Measurements from ENCODE around the gene CDH16. TPM values are rescaled to one million over a fixed set of nuclear protein-coding genes. Genes with fewer than 3 reads are reported as not detected.

The CDH16 gene
- total and polyA plus RNA-seq, 3 experiments from 2014 or later = not detected

DNA sequence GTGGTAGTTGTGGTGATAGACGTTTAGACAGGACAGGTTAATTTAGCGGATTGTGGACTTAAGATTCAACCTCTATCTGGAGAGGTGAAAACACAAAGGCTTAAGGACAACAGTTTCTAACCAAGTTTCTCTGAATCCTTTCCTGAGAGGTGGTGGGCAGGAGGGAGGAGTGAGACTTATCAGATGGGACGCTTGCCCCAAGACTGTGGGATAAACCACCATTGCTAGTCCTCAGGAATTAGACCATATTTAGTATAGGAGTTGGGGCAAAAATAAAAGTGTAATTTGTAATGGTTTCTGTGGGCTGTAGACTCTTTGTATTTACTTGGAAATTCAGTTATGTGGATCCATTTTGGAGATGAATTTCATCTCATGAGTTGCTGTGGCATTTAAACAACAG, 31.8 kb downstream of the CDH16 start:
- no peaks in the 10 kb centered on the region for H3K9me3 ChIP-seq (ENCODE audit: low read length)
- Mint-ChIP-seq H3K27ac (peak overlapping the region in 1 of 8 donors; percentile 17), H3K4me1 (peaks cover 16 to 37% (median 31%) of the 10 kb centered on the region in 3 donors), H3K27me3 (no peaks in the 10 kb centered on the region), H3K4me3 (peak overlapping the region in 1 of 7 donors; percentile 6), H3K36me3 (peaks cover 5 to 49% (median 5%) of the 10 kb centered on the region in 3 donors), H3K9me3 (no peaks in the 10 kb centered on the region)
- no peak for DNase-seq
- H3K4me1 ChIP-seq (ENCODE audit: insufficient read depth, low read length) = peaks cover 7% of the 10 kb centered on the region
- ChIA-PET POLR2A (no interaction called here), CTCF (interaction anchor here (1.1 to 1.7 kb wide), 3 partner anchors 14 to 56 kb away, joined by 3 to 5 read pairs (median 5); partner anchors contain the start of gene NAE1)
- peaks cover 17% of the 10 kb centered on the region for H3K36me3 ChIP-seq (ENCODE audit: insufficient read depth, low read length)
- no peak overlapping the region for H3K27ac ChIP-seq (ENCODE audit: low read depth, low read length)
- H3K27me3 ChIP-seq (ENCODE audit: insufficient read depth, low read length, poor library complexity, severe bottlenecking) = no peaks in the 10 kb centered on the region
- no peak overlapping the region for H3K4me3 ChIP-seq (ENCODE audit: low read length)

DNA sequence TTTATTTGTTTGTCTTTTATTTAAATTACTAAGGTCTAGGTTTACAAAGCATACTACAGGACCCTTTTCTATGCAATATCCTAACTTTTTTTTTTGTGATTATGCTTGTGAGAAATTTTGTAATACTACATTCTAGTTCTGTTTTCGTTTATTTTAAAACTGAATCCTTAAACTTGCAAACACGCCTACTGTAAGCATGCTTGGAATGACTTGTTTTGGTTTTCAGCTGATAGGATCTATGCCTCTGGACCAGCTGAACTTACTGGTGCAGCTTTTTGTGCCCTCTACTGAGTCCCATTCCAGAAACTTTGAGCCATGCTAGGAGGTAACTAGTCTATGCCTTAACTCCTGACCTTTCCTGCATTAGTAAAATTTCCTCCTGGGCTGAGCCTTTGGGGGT, 32.4 kb downstream of the CDH16 start:
- peaks cover 5 to 46% (median 5%) of the 10 kb centered on the region in 3 donors for H3K36me3 Mint-ChIP-seq
- peak overlapping the region in 1 of 8 donors; percentile 53 for H3K27ac Mint-ChIP-seq
- peaks cover 22 to 43% (median 37%) of the 10 kb centered on the region in 3 donors for H3K4me1 Mint-ChIP-seq
- peaks cover 12% of the 10 kb centered on the region for H3K4me1 ChIP-seq (ENCODE audit: insufficient read depth, low read length)
- no peaks in the 10 kb centered on the region for H3K27me3 Mint-ChIP-seq
- H3K4me3 Mint-ChIP-seq = no peak overlapping the region
- CTCF ChIA-PET = interaction anchor here (1.3 to 1.7 kb wide), 2 partner anchors 14 to 18 kb away, joined by 3 to 5 read pairs; no protein-coding TSS in a partner anchor
- no peak overlapping the region for H3K27ac ChIP-seq (ENCODE audit: low read depth, low read length)
- DNase-seq = no peak
- H3K4me3 ChIP-seq (ENCODE audit: low read length) = no peak overlapping the region
- peaks cover 17% of the 10 kb centered on the region for H3K36me3 ChIP-seq (ENCODE audit: insufficient read depth, low read length)
- no peaks in the 10 kb centered on the region for H3K27me3 ChIP-seq (ENCODE audit: insufficient read depth, low read length, poor library complexity, severe bottlenecking)
- POLR2A ChIA-PET = no interaction called here
- H3K9me3 Mint-ChIP-seq = no peaks in the 10 kb centered on the region
- no peaks in the 10 kb centered on the region for H3K9me3 ChIP-seq (ENCODE audit: low read length)

DNA sequence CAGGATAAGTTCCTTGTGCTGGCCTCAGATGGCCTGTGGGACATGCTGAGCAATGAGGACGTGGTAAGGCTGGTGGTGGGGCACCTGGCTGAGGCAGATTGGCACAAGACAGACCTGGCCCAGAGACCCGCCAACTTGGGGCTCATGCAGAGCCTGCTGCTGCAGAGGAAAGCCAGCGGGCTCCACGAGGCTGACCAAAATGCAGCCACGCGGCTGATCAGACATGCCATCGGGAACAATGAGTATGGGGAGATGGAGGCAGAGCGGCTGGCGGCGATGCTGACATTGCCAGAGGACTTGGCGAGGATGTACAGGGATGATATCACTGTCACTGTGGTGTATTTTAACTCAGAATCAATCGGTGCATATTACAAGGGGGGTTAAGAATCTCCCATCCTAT, 33.2 kb downstream of the CDH16 start:
- H3K9me3 Mint-ChIP-seq = no peaks in the 10 kb centered on the region
- peak overlapping the region in 1 of 8 donors; percentile 5 for H3K27ac Mint-ChIP-seq
- H3K27me3 Mint-ChIP-seq = no peaks in the 10 kb centered on the region
- peaks cover 5 to 43% (median 5%) of the 10 kb centered on the region in 3 donors for H3K36me3 Mint-ChIP-seq
- no peak overlapping the region for H3K27ac ChIP-seq (ENCODE audit: low read depth, low read length)
- no peaks in the 10 kb centered on the region for H3K27me3 ChIP-seq (ENCODE audit: insufficient read depth, low read length, poor library complexity, severe bottlenecking)
- no peaks in the 10 kb centered on the region for H3K9me3 ChIP-seq (ENCODE audit: low read length)
- H3K4me3 Mint-ChIP-seq = peak overlapping the region in 1 of 7 donors; percentile 16
- no peak for DNase-seq
- POLR2A ChIA-PET = no interaction called here
- CTCF ChIA-PET = interaction anchor here (1.3 to 1.7 kb wide), 2 partner anchors 13 to 17 kb away, joined by 3 to 5 read pairs; no protein-coding TSS in a partner anchor
- peaks cover 22 to 46% (median 38%) of the 10 kb centered on the region in 3 donors for H3K4me1 Mint-ChIP-seq
- peaks cover 17% of the 10 kb centered on the region for H3K36me3 ChIP-seq (ENCODE audit: insufficient read depth, low read length)
- peaks cover 16% of the 10 kb centered on the region for H3K4me1 ChIP-seq (ENCODE audit: insufficient read depth, low read length)
- no peak overlapping the region for H3K4me3 ChIP-seq (ENCODE audit: low read length)

DNA sequence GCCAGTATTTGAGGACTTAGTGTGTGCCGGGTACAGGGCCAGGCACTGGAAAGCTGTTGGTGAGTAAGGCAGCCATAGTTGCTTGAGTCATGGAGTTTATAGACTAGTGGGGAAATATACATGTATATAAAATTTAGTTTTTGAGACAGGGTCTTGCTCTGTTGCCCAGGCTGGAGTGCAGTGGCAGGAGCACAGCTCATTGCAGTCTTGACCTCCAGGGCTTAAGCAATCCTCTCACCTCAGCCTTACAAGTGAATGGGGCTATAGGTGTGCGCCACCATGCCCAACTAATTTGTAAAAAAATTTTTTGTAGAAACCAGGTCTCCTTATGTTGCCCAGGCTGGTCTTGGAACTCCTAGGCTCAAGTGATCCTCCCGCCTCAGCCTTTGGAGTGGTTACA, 36.0 kb downstream of the CDH16 start:
- H3K27ac Mint-ChIP-seq = peak overlapping the region in 2 of 8 donors; percentile 18 to 38
- H3K27me3 Mint-ChIP-seq = no peaks in the 10 kb centered on the region
- no peaks in the 10 kb centered on the region for H3K9me3 ChIP-seq (ENCODE audit: low read length)
- DNase-seq = no peak
- peak overlapping the region in 2 of 7 donors; percentile 24 to 66 for H3K4me3 Mint-ChIP-seq
- peaks cover 33 to 59% (median 58%) of the 10 kb centered on the region in 3 donors for H3K4me1 Mint-ChIP-seq
- H3K27ac ChIP-seq (ENCODE audit: low read depth, low read length) = no peak overlapping the region
- no peak overlapping the region for H3K4me3 ChIP-seq (ENCODE audit: low read length)
- no peaks in the 10 kb centered on the region for H3K27me3 ChIP-seq (ENCODE audit: insufficient read depth, low read length, poor library complexity, severe bottlenecking)
- peaks cover 21% of the 10 kb centered on the region for H3K4me1 ChIP-seq (ENCODE audit: insufficient read depth, low read length)
- peaks cover 5 to 41% (median 5%) of the 10 kb centered on the region in 3 donors for H3K36me3 Mint-ChIP-seq
- peaks cover 17% of the 10 kb centered on the region for H3K36me3 ChIP-seq (ENCODE audit: insufficient read depth, low read length)
- ChIA-PET POLR2A (interaction anchor here (1.7 kb wide), 1 partner anchor 10 kb away, joined by 5 read pairs; no protein-coding TSS in a partner anchor), CTCF (interaction anchor here (0.6 to 3.4 kb wide), 4 partner anchors 10 to 71 kb away, joined by 3 to 25 read pairs (median 7); no protein-coding TSS in a partner anchor)
- no peaks in the 10 kb centered on the region for H3K9me3 Mint-ChIP-seq

DNA sequence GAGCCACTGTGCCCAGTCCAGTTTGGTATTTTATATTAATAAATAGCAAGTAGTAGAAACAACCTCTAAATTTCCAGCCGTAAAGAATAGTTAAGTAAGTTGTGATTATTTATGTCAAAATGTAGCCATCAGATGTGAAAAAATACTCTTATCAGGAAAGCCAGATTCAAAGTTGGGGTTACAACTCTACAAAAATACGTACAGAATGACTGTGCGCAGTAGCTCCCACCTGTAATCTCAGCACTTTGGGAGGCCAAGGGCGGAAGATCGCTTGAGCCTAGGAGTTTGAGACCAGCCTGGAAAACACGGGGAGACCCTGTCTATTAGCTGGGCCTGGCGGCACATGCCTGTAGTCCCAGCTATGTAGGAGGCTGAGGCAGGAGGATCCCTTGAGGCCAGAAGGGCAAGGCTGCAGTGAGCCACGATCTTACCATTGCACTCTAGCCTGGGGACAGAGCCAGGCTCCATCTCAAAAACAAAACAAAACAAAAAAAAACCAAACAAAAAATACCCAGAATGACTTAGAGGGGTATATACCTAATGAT, 36.6 kb downstream of the CDH16 start:
- Histone ChIP-seq H3K9me3 (ENCODE audit: low read length) (no peaks in the 10 kb centered on the region), H3K4me3 (ENCODE audit: low read length) (no peak overlapping the region), H3K36me3 (ENCODE audit: insufficient read depth, low read length) (peaks cover 17% of the 10 kb centered on the region), H3K27ac (ENCODE audit: low read depth, low read length) (no peak overlapping the region), H3K27me3 (ENCODE audit: insufficient read depth, low read length, poor library complexity, severe bottlenecking) (no peaks in the 10 kb centered on the region), H3K4me1 (ENCODE audit: insufficient read depth, low read length) (peaks cover 21% of the 10 kb centered on the region)
- Mint-ChIP-seq H3K4me3 (peak overlapping the region; percentile 40 to 99 (median 97)), H3K9me3 (no peaks in the 10 kb centered on the region), H3K36me3 (peaks cover 5 to 36% (median 5%) of the 10 kb centered on the region in 3 donors), H3K27ac (peak overlapping the region in 2 of 8 donors; percentile 56 to 74), H3K4me1 (peaks cover 28 to 55% (median 54%) of the 10 kb centered on the region in 3 donors), H3K27me3 (no peaks in the 10 kb centered on the region)
- ChIA-PET CTCF (interaction anchor here (0.6 to 3.4 kb wide), 5 partner anchors 9 to 475 kb away, joined by 3 to 25 read pairs (median 11); partner anchors contain the start of gene NAE1), POLR2A (interaction anchor here (0.6 to 1.7 kb wide), 5 partner anchors 9 to 272 kb away, joined by 3 to 5 read pairs (median 4); partner anchors contain the start of gene NAE1)
- no peak for DNase-seq

DNA sequence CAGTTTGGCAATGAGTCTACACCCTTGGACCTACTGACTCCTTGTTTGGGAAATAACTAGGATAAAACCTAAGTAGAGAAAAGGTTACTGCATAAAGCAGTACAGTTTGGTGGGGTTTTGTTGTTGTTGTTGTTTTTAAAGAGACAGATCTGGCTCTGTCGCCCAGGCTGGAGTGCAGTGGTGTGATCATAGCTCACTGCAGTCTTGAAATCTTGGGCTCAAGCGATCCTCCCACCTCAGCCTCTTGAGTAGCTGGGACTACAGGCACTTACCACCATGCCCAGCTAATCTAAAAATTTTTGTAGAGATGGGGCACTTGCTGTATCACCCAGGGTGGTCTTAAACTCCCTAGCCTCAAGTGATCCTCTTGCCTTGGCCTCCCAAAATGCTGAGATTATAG, 37.1 kb downstream of the CDH16 start:
- H3K36me3 Mint-ChIP-seq = peaks cover 5 to 31% (median 5%) of the 10 kb centered on the region in 3 donors
- no peaks in the 10 kb centered on the region for H3K9me3 Mint-ChIP-seq
- peaks cover 26 to 50% (median 50%) of the 10 kb centered on the region in 3 donors for H3K4me1 Mint-ChIP-seq
- ChIA-PET POLR2A (interaction anchor here (0.7 to 1.7 kb wide), 4 partner anchors 9 to 272 kb away, joined by 3 to 5 read pairs (median 4); partner anchors contain the start of gene NAE1), CTCF (interaction anchor here (1.1 to 3.4 kb wide), 6 partner anchors 9 to 475 kb away, joined by 3 to 25 read pairs (median 10); partner anchors contain the start of gene NAE1)
- no peak overlapping the region for H3K27ac ChIP-seq (ENCODE audit: low read depth, low read length)
- H3K27me3 Mint-ChIP-seq = no peaks in the 10 kb centered on the region
- no peak for DNase-seq
- H3K27me3 ChIP-seq (ENCODE audit: insufficient read depth, low read length, poor library complexity, severe bottlenecking) = no peaks in the 10 kb centered on the region
- no peaks in the 10 kb centered on the region for H3K9me3 ChIP-seq (ENCODE audit: low read length)
- peak overlapping the region in 2 of 8 donors; percentile 56 to 74 for H3K27ac Mint-ChIP-seq
- no peak overlapping the region for H3K4me3 ChIP-seq (ENCODE audit: low read length)
- H3K4me3 Mint-ChIP-seq = peak overlapping the region; percentile 72 to 99 (median 97)
- peaks cover 21% of the 10 kb centered on the region for H3K4me1 ChIP-seq (ENCODE audit: insufficient read depth, low read length)
- H3K36me3 ChIP-seq (ENCODE audit: insufficient read depth, low read length) = peaks cover 17% of the 10 kb centered on the region

DNA sequence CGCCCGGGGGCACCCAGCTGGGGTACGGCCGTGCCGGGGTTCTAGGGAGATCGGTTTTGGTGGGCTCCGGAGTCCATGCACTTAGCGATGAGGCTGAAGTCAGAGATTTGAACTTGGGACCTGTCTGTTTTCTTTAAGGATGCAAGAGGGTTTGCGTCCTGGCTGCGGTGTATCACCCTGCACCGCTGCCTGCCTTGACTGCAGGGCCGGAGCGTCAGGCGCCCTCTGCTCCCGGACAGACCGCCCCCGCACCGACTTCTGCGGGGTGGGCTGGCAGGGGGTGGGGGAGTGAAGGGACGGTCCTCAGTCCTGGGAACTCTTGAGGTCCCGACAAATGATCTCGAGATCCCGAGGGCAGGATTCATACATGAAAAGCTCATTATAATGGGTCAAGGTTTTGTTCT, 37.7 kb downstream of the CDH16 start:
- ChIA-PET CTCF (interaction anchor here (0.9 to 3.4 kb wide), 11 partner anchors 8 to 474 kb away, joined by 3 to 25 read pairs (median 5); partner anchors contain the start of gene NAE1), POLR2A (interaction anchor here (0.6 to 1.5 kb wide), 7 partner anchors 11 to 531 kb away, joined by 3 to 9 read pairs (median 4); partner anchors contain the start of gene NAE1)
- peak overlapping the region; percentile 58 for H3K27ac ChIP-seq (ENCODE audit: low read depth, low read length)
- H3K27me3 ChIP-seq (ENCODE audit: insufficient read depth, low read length, poor library complexity, severe bottlenecking) = no peaks in the 10 kb centered on the region
- DNase-seq = no peak
- H3K27ac Mint-ChIP-seq = peak overlapping the region in 4 of 8 donors; percentile 17 to 51 (median 40)
- H3K9me3 Mint-ChIP-seq = no peaks in the 10 kb centered on the region
- peak overlapping the region; percentile 80 for H3K4me3 ChIP-seq (ENCODE audit: low read length)
- no peaks in the 10 kb centered on the region for H3K27me3 Mint-ChIP-seq
- H3K9me3 ChIP-seq (ENCODE audit: low read length) = no peaks in the 10 kb centered on the region
- H3K4me1 Mint-ChIP-seq = peaks cover 26 to 48% (median 47%) of the 10 kb centered on the region in 3 donors
- H3K36me3 Mint-ChIP-seq = peaks cover 5 to 27% (median 5%) of the 10 kb centered on the region in 3 donors
- peaks cover 21% of the 10 kb centered on the region for H3K4me1 ChIP-seq (ENCODE audit: insufficient read depth, low read length)
- H3K4me3 Mint-ChIP-seq = peak overlapping the region; percentile 96 to 99 (median 98)
- H3K36me3 ChIP-seq (ENCODE audit: insufficient read depth, low read length) = peaks cover 17% of the 10 kb centered on the region
